OCI-LY7 (cell line): ENCODE data around the gene TMEM184A. TPM values are rescaled to one million over a fixed set of nuclear protein-coding genes. Genes with fewer than 3 reads are reported as not detected.

Experiments used
- BruUV-seq: library from RNA; stranded (reverse); fragments of 400-500 nt; replicated peaks from 2 replicates; lab custom pipeline; 2021; lab: Mats Ljungman, UMichigan
- CTCF ChIA-PET: fragments of 300-600 bp; sonication (Branson Sonifier 250); formaldehyde crosslinking; loops from one replicate; lab custom pipeline; 2022; ENCODE audit warnings: antibody characterized with exemption; ENCODE audit not compliant: unreplicated experiment; lab: Charles Lee
- POLR2A ChIA-PET: fragments of 300-600 bp; sonication (Branson Sonifier 250); formaldehyde crosslinking; loops from one replicate; lab custom pipeline; 2022; ENCODE audit warnings: antibody characterized with exemption; lab: Charles Lee
- DNase-seq: peaks from one replicate; pipeline ENCODE4 v3.0.0-alpha.2; 2015; ENCODE audit warnings: low spot score
- H2AFZ ChIP-seq: fragments of 200-600 bp; sonication (generic), shearing (Covaris generic); 2 replicates; pipeline ENCODE4 v1.6.1; 2014; ENCODE audit warnings: mild to moderate bottlenecking, antibody characterized with exemption, low read length, moderate library complexity
- H3K27ac ChIP-seq: fragments of 200-600 bp; sonication (generic); 2 replicates; pipeline ENCODE4 v1.5.1; 2014; ENCODE audit warnings: mixed run types, low read depth, mild to moderate bottlenecking, moderate library complexity, low read length, inconsistent platforms; ENCODE audit not compliant: poor library complexity, severe bottlenecking
- H3K36me3 ChIP-seq: fragments of 200-600 bp; sonication (generic); 2 replicates; pipeline ENCODE4 v1.6.1; 2014; ENCODE audit warnings: mild to moderate bottlenecking, antibody characterized with exemption, low read length, moderate library complexity, mixed read lengths; ENCODE audit not compliant: insufficient read depth
- H3K4me1 ChIP-seq: fragments of 200-600 bp; sonication (generic); 2 replicates; pipeline ENCODE4 v1.5.1; 2014; ENCODE audit warnings: mild to moderate bottlenecking, low read length; ENCODE audit not compliant: insufficient read depth, poor library complexity, severe bottlenecking
- H3K4me2 ChIP-seq: fragments of 200-600 bp; sonication (generic); 2 replicates; pipeline ENCODE4 v1.6.1; 2014; ENCODE audit warnings: mild to moderate bottlenecking, low read length
- H3K4me3 ChIP-seq: fragments of 200-600 bp; sonication (generic); 2 replicates; pipeline ENCODE4 v1.5.1; 2014; ENCODE audit warnings: mild to moderate bottlenecking, low read depth, low read length; ENCODE audit not compliant: poor library complexity, severe bottlenecking
- H3K79me2 ChIP-seq: fragments of 200-600 bp; sonication (generic); 2 replicates; pipeline ENCODE4 v1.6.1; 2016; ENCODE audit warnings: low read depth, mild to moderate bottlenecking, low read length, moderate library complexity, mixed read lengths; ENCODE audit not compliant: insufficient read depth
- H3K9me2 ChIP-seq: fragments of 200-600 bp; sonication (generic); 2 replicates; pipeline ENCODE4 v1.6.1; 2016; ENCODE audit warnings: mild to moderate bottlenecking, low read length, mixed read lengths; ENCODE audit not compliant: insufficient read depth
- H3K9me3 ChIP-seq: fragments of 200-600 bp; sonication (generic); 2 replicates; pipeline ENCODE4 v1.6.1; 2014; ENCODE audit warnings: mild to moderate bottlenecking, mixed run types, low read length, mixed read lengths
- H4K20me1 ChIP-seq: fragments of 200-600 bp; sonication (generic); 2 replicates; pipeline ENCODE4 v1.6.1; 2014; ENCODE audit warnings: mild to moderate bottlenecking, antibody characterized with exemption, low read length, moderate library complexity, mixed read lengths; ENCODE audit not compliant: insufficient read depth
- EZH2phosphoT487 ChIP-seq: fragments of 200-600 bp; sonication (generic); IDR thresholded peaks from 2 replicates; pipeline ENCODE4 v1.6.1; 2018; ENCODE audit warnings: low read depth, borderline replicate concordance, mild to moderate bottlenecking, mixed run types, antibody characterized with exemption, low read length, moderate library complexity, mixed read lengths
- intact Hi-C: fragments of 100-400 bp; cut with micrococcal nuclease; formaldehyde crosslinking; loops from one replicate; pipeline ENCODE4 v1.10.0; 2022; ENCODE audit not compliant: unreplicated experiment
- total RNA-seq, 2 experiments: library from RNA; depleted of rRNA in 1 of 2; stranded (reverse); fragments of >200 nt in 1 of 2; shearing (Covaris generic) in 1 of 2; gene quantifications; 2 replicates each; pipeline ENCODE4 v1.2.3, GENCODE V29; 2014 to 2022
- TF ChIP-seq, protein P1 (sequence below): fragments of 200-600 bp; sonication (generic); conservative IDR thresholded peaks from 2 replicates; pipeline ENCODE4 v1.5.1; 2014; ENCODE audit warnings: mild to moderate bottlenecking, antibody characterized with exemption, low read length, moderate library complexity, mixed read lengths

TMEM184A gene
- total RNA-seq, 2 experiments from 2014 or later, result 0.19 TPM; not detected in 1

- intact Hi-C loops, result no loop called here
- DNase-seq, result no peak
- Histone ChIP-seq H3K4me1 (peaks cover 2% of the 10 kb centered on the region), H3K79me2 (no peaks in the 10 kb centered on the region), H3K9me3 (0 out of 2 replicates have a peak, but pooled peaks cover 7% of the 10 kb centered on the region), H2AFZ (no peak overlapping the region), H3K36me3 (no peaks in the 10 kb centered on the region), H4K20me1 (no peaks in the 10 kb centered on the region), H3K9me2 (no peaks in the 10 kb centered on the region), H3K27ac (no peak overlapping the region), H3K4me2 (no peak overlapping the region), H3K4me3 (no peak overlapping the region)
- POLR2A ChIA-PET, result no interaction called here
- no TSS peak for BruUV-seq
- TF ChIP-seq, protein P1, sequence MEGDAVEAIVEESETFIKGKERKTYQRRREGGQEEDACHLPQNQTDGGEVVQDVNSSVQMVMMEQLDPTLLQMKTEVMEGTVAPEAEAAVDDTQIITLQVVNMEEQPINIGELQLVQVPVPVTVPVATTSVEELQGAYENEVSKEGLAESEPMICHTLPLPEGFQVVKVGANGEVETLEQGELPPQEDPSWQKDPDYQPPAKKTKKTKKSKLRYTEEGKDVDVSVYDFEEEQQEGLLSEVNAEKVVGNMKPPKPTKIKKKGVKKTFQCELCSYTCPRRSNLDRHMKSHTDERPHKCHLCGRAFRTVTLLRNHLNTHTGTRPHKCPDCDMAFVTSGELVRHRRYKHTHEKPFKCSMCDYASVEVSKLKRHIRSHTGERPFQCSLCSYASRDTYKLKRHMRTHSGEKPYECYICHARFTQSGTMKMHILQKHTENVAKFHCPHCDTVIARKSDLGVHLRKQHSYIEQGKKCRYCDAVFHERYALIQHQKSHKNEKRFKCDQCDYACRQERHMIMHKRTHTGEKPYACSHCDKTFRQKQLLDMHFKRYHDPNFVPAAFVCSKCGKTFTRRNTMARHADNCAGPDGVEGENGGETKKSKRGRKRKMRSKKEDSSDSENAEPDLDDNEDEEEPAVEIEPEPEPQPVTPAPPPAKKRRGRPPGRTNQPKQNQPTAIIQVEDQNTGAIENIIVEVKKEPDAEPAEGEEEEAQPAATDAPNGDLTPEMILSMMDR, result no peak
- no peak for TF ChIP-seq EZH2phosphoT487
- CTCF ChIA-PET, result no interaction called here
Observed at GRCh38 chr7:1586126-1586826, 30.3 kb upstream of the TMEM184A start.

- Histone ChIP-seq H3K4me3 (no peak overlapping the region), H3K4me1 (no peaks in the 10 kb centered on the region), H3K79me2 (no peaks in the 10 kb centered on the region), H3K9me2 (no peaks in the 10 kb centered on the region), H3K4me2 (no peak overlapping the region), H3K9me3 (0 out of 2 replicates have a peak, but pooled peaks cover 7% of the 10 kb centered on the region), H3K36me3 (no peaks in the 10 kb centered on the region), H3K27ac (no peak overlapping the region), H2AFZ (no peak overlapping the region), H4K20me1 (no peaks in the 10 kb centered on the region)
- BruUV-seq, result no TSS peak
- TF ChIP-seq, protein P1, result no peak
- no peak for TF ChIP-seq EZH2phosphoT487
- intact Hi-C loops, result no loop called here
- DNase-seq, result no peak
- ChIA-PET CTCF (no interaction called here), POLR2A (no interaction called here)
Observed at GRCh38 chr7:1585142-1585981, 29.4 kb upstream of the TMEM184A start.
